Kidney (tissue), 14 donors: ENCODE data around the gene GADD45A. TPM values are rescaled to one million over a fixed set of nuclear protein-coding genes. Genes with fewer than 3 reads are reported as not detected.

ENCODE experiments used
- DNase-seq, 5 donors: peaks; one replicate each; pipeline ENCODE4 v3.0.0-alpha.2; 2013 to 2020
- FAIRE-seq: peaks from 2 replicates; lab custom pipeline; 2012; peaks lifted over from hg19 to GRCh38; lab: Jason Lieb, UNC
- H3K27ac ChIP-seq, 2 donors: one replicate each; pipeline ENCODE4 v1.7.0; 2013; ENCODE audit warnings: low read depth in 2 of 2, low read length in 2 of 2, inconsistent platforms in 1 of 2
- H3K27me3 ChIP-seq: one replicate; pipeline ENCODE4 v1.7.1; 2013; ENCODE audit warnings: low read length, inconsistent platforms; ENCODE audit not compliant: control insufficient read depth, insufficient read depth
- H3K36me3 ChIP-seq, 3 donors: one replicate each; pipeline versions ENCODE4 v1.7.0 to v1.7.1; 2013; ENCODE audit warnings: low read length in 3 of 3, control low read depth in 1 of 3, inconsistent platforms in 1 of 3; ENCODE audit not compliant: insufficient read depth in 3 of 3, control insufficient read depth in 2 of 3
- H3K4me1 ChIP-seq, 3 donors: one replicate each; pipeline versions ENCODE4 v1.7.0 to v1.7.1; 2013; ENCODE audit warnings: low read length in 3 of 3, inconsistent platforms in 1 of 3, low read depth in 1 of 3; ENCODE audit not compliant: control insufficient read depth in 2 of 3, insufficient read depth in 2 of 3
- H3K4me3 ChIP-seq, 3 donors: one replicate each; pipeline versions ENCODE4 v1.7.0 to v1.8.1; 2013; ENCODE audit warnings: low read length in 3 of 3, control low read depth in 1 of 3, inconsistent platforms in 1 of 3
- H3K9ac ChIP-seq, 3 donors: one replicate each; pipeline versions ENCODE4 v1.7.0 to v1.7.1; 2013; ENCODE audit warnings: low read length in 3 of 3, control low read depth in 1 of 3, inconsistent platforms in 1 of 3
- H3K9me3 ChIP-seq, 3 donors: one replicate each; pipeline versions ENCODE4 v1.7.0 to v1.7.1; 2013; ENCODE audit warnings: low read length in 3 of 3, control low read depth in 1 of 3, inconsistent platforms in 1 of 3; ENCODE audit not compliant: control insufficient read depth in 2 of 3, insufficient read depth in 1 of 3
- CTCF ChIP-seq: IDR thresholded peaks from 3 replicates; pipeline ENCODE4 v1.5.1; 2012; ENCODE audit warnings: mild to moderate bottlenecking, moderate library complexity, borderline replicate concordance; ENCODE audit not compliant: insufficient read depth; ENCODE audit errors: extremely low read depth
- intact Hi-C: fragments of 100-400 bp; cut with DNase I; formaldehyde crosslinking; loops from one replicate; pipeline ENCODE4 v1.11.1; 2022
- polyA plus RNA-seq: library from polyadenylated mRNA; stranded (reverse); fragments of 350-450 nt; fragmentation: Illumina TruSeq; extraction: RNeasy Lipid Tissue Mini Kit (QIAGEN cat#74804); gene quantifications from one replicate; pipeline ENCODE4 v1.2.3, GENCODE V29; 2014; ENCODE audit warnings: low read depth, low replicate concordance; ENCODE audit not compliant: insufficient read depth
- total RNA-seq: library from RNA; stranded (reverse); fragmentation: NEBNext Ultra II Directional; extraction: Animal tissue kit (Norgen Biotek cat#: 25700); gene quantifications from one replicate; pipeline ENCODE4 v1.2.1, GENCODE V29; 2021
- donor health status: control.
- donor health status: control.
- donor health status: control.
- donor health status: control.
- donor health status: control.
- donor health status: DM: yes; HTN: yes; CAD: no.
- donor health status: Normal renal cell carcinoma (clear cell type).

The GADD45A gene
- total and polyA plus RNA-seq, 2 donors from 2014 or later, result 85.6 to 218 TPM

- FAIRE-seq, result no peak
- no peak for TF ChIP-seq CTCF
Measured at GRCh38 chr1:67689267-67690017, 4.4 kb downstream of the GADD45A start.

GRCh38 chr1:67690018-67690363 lies 5.0 kb downstream of the GADD45A start:
- H3K4me3 ChIP-seq, result no peak overlapping the region

More at GRCh38 chr1:67689267-67690017, 4.4 kb downstream of the GADD45A start:
- intact Hi-C loops, result loop anchor here (10.0 kb wide), 1 partner anchor 65 kb away; no protein-coding TSS in a partner anchor
- no peak overlapping the region for H3K4me3 ChIP-seq
- peaks cover 0 to 3% (median 2%) of the 10 kb centered on the region in 3 donors for H3K4me1 ChIP-seq
- H3K27ac ChIP-seq, result peak overlapping the region in 1 of 2 donors; percentile 76
- no peak overlapping the region for H3K9ac ChIP-seq
- peaks cover 2 to 29% (median 10%) of the 10 kb centered on the region in 3 donors for H3K36me3 ChIP-seq
- H3K27me3 ChIP-seq, result no peaks in the 10 kb centered on the region
- H3K9me3 ChIP-seq, result no peaks in the 10 kb centered on the region
- DNase-seq, result no peak

GRCh38 chr1:67690411-67690810 lies 5.4 kb downstream of the GADD45A start:
- Histone ChIP-seq H3K4me3 (no peak overlapping the region), H3K4me1 (peaks cover 0 to 3% (median 0%) of the 10 kb centered on the region in 3 donors), H3K9ac (no peak overlapping the region), H3K9me3 (no peaks in the 10 kb centered on the region), H3K27ac (no peak overlapping the region), H3K27me3 (no peaks in the 10 kb centered on the region), H3K36me3 (peaks cover 2 to 29% (median 10%) of the 10 kb centered on the region in 3 donors)
- DNase-seq (no peak), FAIRE-seq (no peak)
- no peak for TF ChIP-seq CTCF
- intact Hi-C loops, result no loop called here

More at GRCh38 chr1:67690018-67690363, 5.0 kb downstream of the GADD45A start:
- Histone ChIP-seq H3K4me1 (peaks cover 0 to 3% (median 0%) of the 10 kb centered on the region in 3 donors), H3K9me3 (no peaks in the 10 kb centered on the region), H3K27ac (no peak overlapping the region), H3K36me3 (peaks cover 2 to 29% (median 10%) of the 10 kb centered on the region in 3 donors), H3K27me3 (no peaks in the 10 kb centered on the region), H3K9ac (no peak overlapping the region)
- TF ChIP-seq CTCF, result no peak
- intact Hi-C loops, result no loop called here
- DNase-seq (no peak), FAIRE-seq (peak; percentile 53)
